GM12878 (cell line): ENCODE results near the gene SLX4. TPM values are rescaled to one million over a fixed set of nuclear protein-coding genes. Genes with fewer than 3 reads are reported as not detected.

Experiments used
- ATAC-seq: fragments of 200-7000 bp; cut with Tn5 transposase; 3 replicates; pipeline ENCODE4 v1.9.1; 2020; ENCODE audit warnings: mild to moderate bottlenecking, moderate library complexity
- BruUV-seq: library from RNA; stranded (reverse); fragments of 400-500 nt; replicated peaks from 2 replicates; lab custom pipeline; 2021; lab: Mats Ljungman, UMichigan
- CTCF ChIA-PET: fragments of 300-600 bp; sonication (Branson Sonifier 250); formaldehyde crosslinking; extraction: SDS; loops from one replicate; lab custom pipeline; 2021; ENCODE audit warnings: inconsistent platforms; lab: Yijun Ruan, JAX
- POLR2A ChIA-PET: fragments of 350-600 bp; formaldehyde crosslinking; extraction: SDS; loops from one replicate; lab custom pipeline; 2021; ENCODE audit warnings: inconsistent platforms; lab: Charles Lee
- RAD21 ChIA-PET: fragments of 300-600 bp; sonication (Branson Sonifier 250); formaldehyde crosslinking; loops from one replicate; lab custom pipeline; 2023; ENCODE audit warnings: antibody characterized with exemption; ENCODE audit not compliant: unreplicated experiment; lab: Charles Lee
- SMC1A ChIA-PET: fragments of 300-600 bp; sonication (Branson Sonifier 250); formaldehyde crosslinking; loops from one replicate; lab custom pipeline; 2023; ENCODE audit not compliant: unreplicated experiment, uncharacterized antibody; lab: Charles Lee
- DNase-seq: peaks from one replicate; pipeline ENCODE4 v3.0.0-alpha.2; 2011; ENCODE audit warnings: low read depth, low spot score
- FAIRE-seq: peaks from 3 replicates; lab custom pipeline; 2011; peaks lifted over from hg19 to GRCh38; lab: Jason Lieb, UNC
- H2AFZ ChIP-seq: 2 replicates; pipeline ENCODE4 v1.6.0; 2011; ENCODE audit warnings: low read depth, low read length, control low read depth; ENCODE audit not compliant: control insufficient read depth
- H3K27ac ChIP-seq: 2 replicates; pipeline ENCODE4 v1.5.1; 2011; ENCODE audit warnings: control low read depth; ENCODE audit not compliant: control insufficient read depth, insufficient read depth
- H3K27me3 ChIP-seq, 2 experiments: replicated peaks in 1 of 2; 2 replicates each; pipeline versions ENCODE4 v1.6.0 to v1.6.1; 2011; ENCODE audit warnings: low read length in 1 of 2; ENCODE audit not compliant: control insufficient read depth in 2 of 2, insufficient read depth in 2 of 2
- H3K36me3 ChIP-seq, 2 experiments: 2 replicates each; pipeline ENCODE4 v1.5.1; 2011; ENCODE audit warnings: low read length in 1 of 2; ENCODE audit not compliant: control insufficient read depth in 2 of 2, insufficient read depth in 2 of 2
- H3K4me1 ChIP-seq: 2 replicates; pipeline ENCODE4 v1.6.1; 2011; ENCODE audit warnings: mild to moderate bottlenecking, low read length, moderate library complexity, mixed read lengths; ENCODE audit not compliant: control insufficient read depth, insufficient read depth
- H3K4me2 ChIP-seq: 2 replicates; pipeline ENCODE4 v1.6.0; 2011; ENCODE audit warnings: control low read depth; ENCODE audit not compliant: control insufficient read depth, insufficient read depth
- H3K4me3 ChIP-seq: fragments of 200-600 bp; sonication (generic); 2 replicates; pipeline ENCODE4 v1.5.1; 2016
- H3K79me2 ChIP-seq: 2 replicates; pipeline ENCODE4 v1.6.0; 2011; ENCODE audit warnings: low read length; ENCODE audit not compliant: control insufficient read depth, insufficient read depth
- H3K9ac ChIP-seq: 2 replicates; pipeline ENCODE4 v1.8.0; 2011; ENCODE audit warnings: low read length, control low read depth, mixed read lengths; ENCODE audit not compliant: control insufficient read depth, insufficient read depth
- H3K9me3 ChIP-seq: replicated peaks from 3 replicates; pipeline ENCODE4 v1.5.1; 2011; ENCODE audit warnings: mild to moderate bottlenecking, low read length; ENCODE audit not compliant: control insufficient read depth, insufficient read depth
- H4K20me1 ChIP-seq: 2 replicates; pipeline ENCODE4 v1.6.0; 2011; ENCODE audit not compliant: control insufficient read depth, insufficient read depth
- CBFB ChIP-seq: IDR thresholded peaks from 2 replicates; pipeline ENCODE4 v1.6.1; 2016; ENCODE audit warnings: antibody characterized with exemption, low read depth
- CEBPZ ChIP-seq: fragments of 150-350 bp; IDR thresholded peaks from 2 replicates; pipeline ENCODE4 v1.6.1; 2016; ENCODE audit warnings: low read depth, low read length
- KLF5 ChIP-seq: fragments of 450-650 bp; IDR thresholded peaks from 2 replicates; pipeline ENCODE4 v1.6.1; 2014; ENCODE audit warnings: mild to moderate bottlenecking; ENCODE audit not compliant: partially characterized antibody
- MEF2B ChIP-seq: fragments of 450-650 bp; IDR thresholded peaks from 2 replicates; pipeline ENCODE4 v1.6.1; 2018; ENCODE audit warnings: mild to moderate bottlenecking, moderate library complexity; ENCODE audit not compliant: partially characterized antibody, poor library complexity, severe bottlenecking
- MYB ChIP-seq: fragments of 150-350 bp; IDR thresholded peaks from 2 replicates; pipeline ENCODE4 v1.6.1; 2014; ENCODE audit warnings: mild to moderate bottlenecking, low read depth, low read length, borderline replicate concordance
- ZBTB4 ChIP-seq: fragments of 450-650 bp; formaldehyde crosslinking; IDR thresholded peaks from 2 replicates; pipeline ENCODE4 v1.4.0; 2022; ENCODE audit warnings: mild to moderate bottlenecking, moderate library complexity
- WGBS: methylation state at CpG from one replicate; pipeline ENCODE4 v1.1.6; 2016; ENCODE audit warnings: low lambda C conversion rate; ENCODE audit not compliant: insufficient replicate concordance, insufficient coverage; ENCODE audit errors: missing lambda C conversion rate; 5-methylcytosine and 5-hydroxymethylcytosine counted together
- in situ Hi-C: fragments of 300-500 bp; cut with MboI; formaldehyde crosslinking; loops from 9 replicates; pipeline ENCODE4 v1.14.3; 2018; ENCODE audit warnings: mixed read lengths
- intact Hi-C: fragments of 100-400 bp; cut with micrococcal nuclease; formaldehyde crosslinking; loops from one replicate; pipeline ENCODE4 v1.14.2; 2022; ENCODE audit not compliant: unreplicated experiment
- polyA plus RNA-seq, 11 experiments: library from polyadenylated mRNA; depleted of rRNA in 4 of 11; unstranded in 6 of 11; stranded (reverse) in 5 of 11; fragments of >200 nt; fragmentation: Nextera tagmentation in 4 of 11; fragmentation: Illumina TruSeq in 1 of 11; extraction: Ambion mirVana in 4 of 11; extraction: Trizol in 1 of 11; gene quantifications; 1 replicate in 1 of 11; 2 replicates in 10 of 11; pipeline versions ENCODE4 v1.2.1 to v1.2.3, GENCODE V29; 2011 to 2016; ENCODE audit warnings: inconsistent platforms in 2 of 11, missing spikeins in 2 of 11, low read depth in 1 of 11
- total RNA-seq, 4 experiments: library from RNA; depleted of rRNA in 3 of 4; stranded (reverse); fragments of >200 nt in 3 of 4; fragmentation: Illumina TruSeq in 1 of 4; extraction: Trizol in 1 of 4; gene quantifications; 2 replicates each; pipeline versions ENCODE4 v1.2.1 to v1.2.3, GENCODE V29; 2013 to 2021
- TF ChIP-seq, protein P1 (sequence below): fragments of 450-650 bp; IDR thresholded peaks from 2 replicates; pipeline ENCODE4 v1.6.1; 2016; ENCODE audit warnings: mild to moderate bottlenecking

SLX4 gene
- total and polyA plus RNA-seq, 10 of the 15 experiments (the other 5 are each of a cell fraction or from before 2014, with no cell fraction given) = 0.18 to 12.3 (median 4.8) TPM

GRCh38 chr16:3608069-3608468 is 3.3 kb downstream of the SLX4 start (continued):
- TF ChIP-seq ZBTB4 = no peak

DNA sequence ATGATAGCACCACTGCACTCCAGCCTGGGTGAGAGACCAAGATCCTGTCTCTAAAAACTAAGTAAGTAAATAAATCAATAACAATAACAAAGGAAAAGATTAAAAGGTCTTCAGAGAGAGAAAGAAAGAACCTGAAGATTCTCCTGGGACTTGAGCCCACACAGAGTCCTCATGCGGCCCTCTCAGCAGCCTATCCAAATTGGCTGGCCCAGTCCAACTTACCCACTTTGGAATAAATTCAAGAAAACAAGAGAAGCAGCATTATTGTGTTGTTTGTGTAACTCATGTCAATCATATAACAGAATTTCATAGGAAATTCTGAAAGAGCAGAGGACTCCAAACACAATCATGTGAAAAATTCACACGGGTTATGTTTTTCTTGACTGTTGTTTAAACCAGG is 3.8 kb downstream of the SLX4 start:
- TF ChIP-seq CEBPZ = no peak
- TF ChIP-seq MYB = no peak
- no peak for TF ChIP-seq KLF5
- TF ChIP-seq CBFB = no peak
- TF ChIP-seq, protein P1, sequence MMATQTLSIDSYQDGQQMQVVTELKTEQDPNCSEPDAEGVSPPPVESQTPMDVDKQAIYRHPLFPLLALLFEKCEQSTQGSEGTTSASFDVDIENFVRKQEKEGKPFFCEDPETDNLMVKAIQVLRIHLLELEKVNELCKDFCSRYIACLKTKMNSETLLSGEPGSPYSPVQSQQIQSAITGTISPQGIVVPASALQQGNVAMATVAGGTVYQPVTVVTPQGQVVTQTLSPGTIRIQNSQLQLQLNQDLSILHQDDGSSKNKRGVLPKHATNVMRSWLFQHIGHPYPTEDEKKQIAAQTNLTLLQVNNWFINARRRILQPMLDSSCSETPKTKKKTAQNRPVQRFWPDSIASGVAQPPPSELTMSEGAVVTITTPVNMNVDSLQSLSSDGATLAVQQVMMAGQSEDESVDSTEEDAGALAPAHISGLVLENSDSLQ = peak; percentile 31; the same call in 1 of the 2 replicates
- TF ChIP-seq MEF2B = peak; percentile 52
- H3K4me1 ChIP-seq = peaks cover 25% of the 10 kb centered on the region
- intact Hi-C loops = loop anchor here (2.0 kb wide), 1 partner anchor 29 kb away; no protein-coding TSS in a partner anchor
- WGBS = 10% methylated on average over 2 of the region's 2 CpGs
- H3K4me3 ChIP-seq = no peak overlapping the region
- H3K79me2 ChIP-seq = peaks cover 22% of the 10 kb centered on the region
- ChIA-PET POLR2A (interaction anchor here (0.6 to 0.9 kb wide), 2 partner anchors 19 to 30 kb away, joined by 3 read pairs; no protein-coding TSS in a partner anchor), CTCF (interaction anchor here (0.7 to 0.9 kb wide), 2 partner anchors 19 to 21 kb away, joined by 3 read pairs; no protein-coding TSS in a partner anchor), RAD21 (no interaction called here), SMC1A (interaction anchor here (1.1 to 1.5 kb wide), 3 partner anchors 18 to 30 kb away, joined by 3 to 5 read pairs (median 3); no protein-coding TSS in a partner anchor)
- H2AFZ ChIP-seq = peak overlapping the region; percentile 11; the same call in 1 of the 2 replicates
- peak overlapping the region; percentile 9 for H3K27ac ChIP-seq
- H3K36me3 ChIP-seq = peaks cover 0 to 6% of the 10 kb centered on the region in 2 experiments; a peak in 2 of 4 replicates
- no peak for ATAC-seq
- FAIRE-seq = no peak
- BruUV-seq = no TSS peak
- no peaks in the 10 kb centered on the region for H4K20me1 ChIP-seq
- no peak for DNase-seq
- H3K9ac ChIP-seq = peak overlapping the region; percentile 15; the same call in 1 of the 2 replicates
- no peaks in the 10 kb centered on the region for H3K27me3 ChIP-seq
- in situ Hi-C loops = no loop called here
- H3K4me2 ChIP-seq = peak overlapping the region; percentile 36
- no peaks in the 10 kb centered on the region for H3K9me3 ChIP-seq
